ENCODE data around the gene SHISA5. TPM values are rescaled to one million over a fixed set of nuclear protein-coding genes. Genes with fewer than 3 reads are reported as not detected.
"Not testable (repeated sequence)": the region's sequence is repeated elsewhere in the genome, so short reads cannot be mapped to it uniquely, and the experiment has no call there.

SHISA5 gene
- total RNA-seq, 1 donor from 2014 or later = 333 TPM

DNA sequence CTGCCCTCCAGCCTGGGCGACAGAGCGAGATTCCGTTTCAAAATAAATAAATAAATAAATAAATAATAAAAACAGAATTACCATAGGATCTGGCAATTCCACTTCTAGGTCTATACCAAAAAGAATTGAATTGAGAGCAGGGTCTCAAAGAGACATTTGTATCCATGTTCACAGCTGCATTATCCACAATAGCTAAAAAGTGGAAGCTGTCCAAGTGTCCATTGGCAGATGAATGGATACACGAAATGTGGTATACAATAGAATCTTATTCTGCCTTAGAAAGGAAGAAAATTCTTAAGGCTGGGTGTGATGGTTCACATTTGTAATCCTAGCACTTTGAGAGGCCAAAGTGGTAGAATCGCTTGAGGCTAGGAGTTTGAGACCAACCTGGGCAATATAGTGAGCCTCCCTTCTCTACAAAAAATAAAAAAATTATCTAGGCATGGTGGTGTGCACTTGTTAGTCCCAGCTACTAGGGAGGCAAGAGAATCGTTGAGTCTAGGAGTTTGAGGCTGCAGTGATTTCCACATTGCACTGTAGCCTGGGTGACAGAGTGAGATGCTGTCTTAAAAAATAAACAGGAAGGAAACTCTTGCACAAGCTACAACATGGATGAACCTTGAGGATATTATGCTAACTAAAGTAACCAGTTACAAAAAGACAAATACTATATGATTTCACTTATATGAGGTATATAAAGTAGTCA is 28.4 kb upstream of the SHISA5 start:
- Histone ChIP-seq H3K79me2 (ENCODE audit: insufficient read depth, low read length) (no peaks in the 10 kb centered on the region), H4K20me1 (ENCODE audit: insufficient read depth, low read length) (no peaks in the 10 kb centered on the region), H3K9ac (ENCODE audit: low read length) (no peak overlapping the region)

DNA sequence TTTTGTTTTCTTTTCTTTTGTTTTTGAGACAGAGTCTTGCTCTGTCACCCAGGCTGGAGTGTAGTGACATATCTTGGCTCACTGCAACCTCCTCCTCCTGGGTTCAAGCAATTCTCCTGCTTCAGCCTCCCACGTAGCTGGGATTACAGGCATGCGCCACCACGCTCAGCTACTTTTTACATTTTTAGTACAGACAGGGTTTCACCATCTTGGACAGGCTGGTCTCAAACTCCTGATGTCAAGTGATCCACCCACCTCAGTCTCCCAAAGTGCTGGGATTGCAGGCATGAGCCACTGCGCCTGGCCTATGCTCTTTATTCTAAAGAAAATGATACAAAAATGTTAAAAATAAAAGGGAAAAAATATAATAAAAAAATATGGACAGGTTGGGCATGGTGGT is 26.7 kb upstream of the SHISA5 start:
- H3K4me1 Mint-ChIP-seq (ENCODE audit: low read depth, unreplicated experiment); H4K20me1 ChIP-seq (ENCODE audit: insufficient read depth, low read length); H3K9me3 ChIP-seq (ENCODE audit: insufficient read depth, low read depth, low read length); H3K79me2 ChIP-seq (ENCODE audit: insufficient read depth, low read length); H3K27ac ChIP-seq (ENCODE audit: low read depth, low read length); H3K9me3 Mint-ChIP-seq (ENCODE audit: unreplicated experiment); H3K4me3 ChIP-seq (ENCODE audit: insufficient read depth, low read depth, low read length); FAIRE-seq; H3K4me3 Mint-ChIP-seq (ENCODE audit: unreplicated experiment); H3K4me1 ChIP-seq (ENCODE audit: insufficient read depth, low read length); H3K27me3 ChIP-seq (ENCODE audit: insufficient read depth, low read length); H3K27ac Mint-ChIP-seq (ENCODE audit: unreplicated experiment); H3K4me2 ChIP-seq (ENCODE audit: low read length); H3K27me3 Mint-ChIP-seq (ENCODE audit: low read depth, unreplicated experiment); H3K9ac ChIP-seq (ENCODE audit: low read length); DNase-seq (ENCODE audit: low read depth); H2AFZ ChIP-seq (ENCODE audit: low read depth, low read length): not testable (repeated sequence)
- H3K36me3 ChIP-seq (ENCODE audit: insufficient read depth, low read length) = peaks cover 15% of the 10 kb centered on the region
- peaks cover 33% of the 10 kb centered on the region for H3K36me3 Mint-ChIP-seq (ENCODE audit: low read depth, unreplicated experiment)

More for the DNA sequence above, 28.4 kb upstream of the SHISA5 start:
- TF ChIP-seq EZH2 (IDR thresholded peaks at IDR 0.05; ENCODE audit: insufficient read depth, low read length) = no peak
- TF ChIP-seq, protein P1, sequence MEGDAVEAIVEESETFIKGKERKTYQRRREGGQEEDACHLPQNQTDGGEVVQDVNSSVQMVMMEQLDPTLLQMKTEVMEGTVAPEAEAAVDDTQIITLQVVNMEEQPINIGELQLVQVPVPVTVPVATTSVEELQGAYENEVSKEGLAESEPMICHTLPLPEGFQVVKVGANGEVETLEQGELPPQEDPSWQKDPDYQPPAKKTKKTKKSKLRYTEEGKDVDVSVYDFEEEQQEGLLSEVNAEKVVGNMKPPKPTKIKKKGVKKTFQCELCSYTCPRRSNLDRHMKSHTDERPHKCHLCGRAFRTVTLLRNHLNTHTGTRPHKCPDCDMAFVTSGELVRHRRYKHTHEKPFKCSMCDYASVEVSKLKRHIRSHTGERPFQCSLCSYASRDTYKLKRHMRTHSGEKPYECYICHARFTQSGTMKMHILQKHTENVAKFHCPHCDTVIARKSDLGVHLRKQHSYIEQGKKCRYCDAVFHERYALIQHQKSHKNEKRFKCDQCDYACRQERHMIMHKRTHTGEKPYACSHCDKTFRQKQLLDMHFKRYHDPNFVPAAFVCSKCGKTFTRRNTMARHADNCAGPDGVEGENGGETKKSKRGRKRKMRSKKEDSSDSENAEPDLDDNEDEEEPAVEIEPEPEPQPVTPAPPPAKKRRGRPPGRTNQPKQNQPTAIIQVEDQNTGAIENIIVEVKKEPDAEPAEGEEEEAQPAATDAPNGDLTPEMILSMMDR (IDR thresholded peaks at IDR 0.05; ENCODE audit: insufficient read depth, low read depth, low read length) = no peak
- no peaks in the 10 kb centered on the region for H3K9me3 ChIP-seq (ENCODE audit: insufficient read depth, low read depth, low read length)
- no peak for DNase-seq (ENCODE audit: low read depth)
- no peak overlapping the region for H2AFZ ChIP-seq (ENCODE audit: low read depth, low read length)
- no peaks in the 10 kb centered on the region for H3K27me3 Mint-ChIP-seq (ENCODE audit: low read depth, unreplicated experiment)
- FAIRE-seq = no peak
- H3K27ac ChIP-seq (ENCODE audit: low read depth, low read length) = no peak overlapping the region
- H3K9me3 Mint-ChIP-seq (ENCODE audit: unreplicated experiment) = no peaks in the 10 kb centered on the region
- H3K4me3 Mint-ChIP-seq (ENCODE audit: unreplicated experiment) = no peak overlapping the region
- H3K36me3 Mint-ChIP-seq (ENCODE audit: low read depth, unreplicated experiment) = peaks cover 35% of the 10 kb centered on the region
- H3K36me3 ChIP-seq (ENCODE audit: insufficient read depth, low read length) = peaks cover 20% of the 10 kb centered on the region
- H3K4me1 ChIP-seq (ENCODE audit: insufficient read depth, low read length) = no peaks in the 10 kb centered on the region
- no peaks in the 10 kb centered on the region for H3K27me3 ChIP-seq (ENCODE audit: insufficient read depth, low read length)
- H3K4me3 ChIP-seq (ENCODE audit: insufficient read depth, low read depth, low read length) = no peak overlapping the region
- H3K4me1 Mint-ChIP-seq (ENCODE audit: low read depth, unreplicated experiment) = no peaks in the 10 kb centered on the region
- no peak overlapping the region for H3K27ac Mint-ChIP-seq (ENCODE audit: unreplicated experiment)
- no peak overlapping the region for H3K4me2 ChIP-seq (ENCODE audit: low read length)

DNA sequence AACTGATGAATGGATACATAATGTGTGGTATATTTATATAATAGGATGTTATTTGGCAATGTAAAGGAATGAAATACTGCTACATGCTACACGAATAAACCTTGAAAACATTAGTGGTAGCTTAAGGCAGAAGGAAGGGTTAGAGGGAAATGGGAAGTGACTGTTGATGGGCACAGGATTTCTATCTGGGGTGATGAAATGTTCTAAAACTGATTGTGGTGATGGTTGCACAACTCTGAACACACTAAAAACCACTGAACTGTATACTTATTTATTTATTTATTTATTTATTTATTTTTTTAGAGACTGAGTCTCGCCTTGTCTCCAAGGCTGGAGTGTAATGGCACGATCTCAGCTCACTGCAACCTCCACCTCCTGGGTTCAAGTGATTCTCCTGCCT is 24.8 kb upstream of the SHISA5 start:
- peaks cover 8% of the 10 kb centered on the region for H3K36me3 ChIP-seq (ENCODE audit: insufficient read depth, low read length)
- H3K4me3 ChIP-seq (ENCODE audit: insufficient read depth, low read depth, low read length) = no peak overlapping the region
- no peak overlapping the region for H3K27ac ChIP-seq (ENCODE audit: low read depth, low read length)
- no peak for FAIRE-seq
- Mint-ChIP-seq H3K4me1 (ENCODE audit: low read depth, unreplicated experiment) (no peaks in the 10 kb centered on the region), H3K27me3 (ENCODE audit: low read depth, unreplicated experiment) (no peaks in the 10 kb centered on the region), H3K4me3 (ENCODE audit: unreplicated experiment) (no peak overlapping the region), H3K9me3 (ENCODE audit: unreplicated experiment) (no peaks in the 10 kb centered on the region), H3K27ac (ENCODE audit: unreplicated experiment) (no peak overlapping the region), H3K36me3 (ENCODE audit: low read depth, unreplicated experiment) (peaks cover 26% of the 10 kb centered on the region)
- TF ChIP-seq, protein P1 (IDR thresholded peaks at IDR 0.05; ENCODE audit: insufficient read depth, low read depth, low read length) = no peak
- no peak for TF ChIP-seq EZH2 (IDR thresholded peaks at IDR 0.05; ENCODE audit: insufficient read depth, low read length)
- H4K20me1 ChIP-seq (ENCODE audit: insufficient read depth, low read length) = no peaks in the 10 kb centered on the region
- no peaks in the 10 kb centered on the region for H3K4me1 ChIP-seq (ENCODE audit: insufficient read depth, low read length)
- H3K79me2 ChIP-seq (ENCODE audit: insufficient read depth, low read length) = no peaks in the 10 kb centered on the region
- H3K9ac ChIP-seq (ENCODE audit: low read length) = no peak overlapping the region
- no peaks in the 10 kb centered on the region for H3K9me3 ChIP-seq (ENCODE audit: insufficient read depth, low read depth, low read length)
- H3K27me3 ChIP-seq (ENCODE audit: insufficient read depth, low read length) = no peaks in the 10 kb centered on the region
- DNase-seq (ENCODE audit: low read depth) = no peak
- H2AFZ ChIP-seq (ENCODE audit: low read depth, low read length) = no peak overlapping the region
- no peak overlapping the region for H3K4me2 ChIP-seq (ENCODE audit: low read length)

All from astrocyte (in vitro differentiated cells and primary cell).